A375 (cell line): ENCODE results near the gene TAC1. TPM values are rescaled to one million over a fixed set of nuclear protein-coding genes. Genes with fewer than 3 reads are reported as not detected.

Experiments
- total RNA-seq: library from RNA; depleted of rRNA; stranded (reverse); fragments of >200 nt; shearing (Covaris generic); gene quantifications from 2 replicates; pipeline ENCODE4 v1.2.3, GENCODE V29; 2014; rRNA removed

TAC1 gene, protein sequence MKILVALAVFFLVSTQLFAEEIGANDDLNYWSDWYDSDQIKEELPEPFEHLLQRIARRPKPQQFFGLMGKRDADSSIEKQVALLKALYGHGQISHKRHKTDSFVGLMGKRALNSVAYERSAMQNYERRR
- total RNA-seq: 2.7 and 5.4 TPM in 2 replicates

GRCh38 chr7:97731736-97732564 lies at the start of gene TAC1:
TSS of gene TAC1 (plus strand) at chr7:97732086. CDS start at chr7:97732613, 527 bp downstream.

Other genes with a start within 250 kb of the TAC1 start
- gene ASNS, start 140.3 kb downstream of the TAC1 start, total RNA-seq: 169 and 180 TPM in 2 replicates